Transverse colon (tissue), 4 donors: ENCODE measurements around the gene KLHL25. TPM values are rescaled to one million over a fixed set of nuclear protein-coding genes. Genes with fewer than 3 reads are reported as not detected.
A peak's percentile ranks its signal among the peaks of the same experiment; 100 is the strongest.

Experiments
- DNase-seq: peaks from one replicate; pipeline ENCODE4 v3.0.0-alpha.2; 2019
- H3K27ac ChIP-seq, 4 donors: fragments of 200-600 bp; sonication (generic); 2 replicates each; pipeline ENCODE4 v1.5.1; 2016 to 2018; ENCODE audit warnings: inconsistent platforms in 4 of 4
- H3K27me3 ChIP-seq: fragments of 200-600 bp; sonication (generic); 2 replicates; pipeline ENCODE4 v1.5.1; 2017; ENCODE audit warnings: inconsistent platforms
- H3K36me3 ChIP-seq, 4 donors: fragments of 200-600 bp; sonication (generic); 2 replicates each; pipeline ENCODE4 v1.5.1; 2017 to 2019; ENCODE audit warnings: inconsistent platforms in 4 of 4
- H3K4me1 ChIP-seq, 4 donors: fragments of 200-600 bp; sonication (generic); 2 replicates each; pipeline ENCODE4 v1.5.1; 2017 to 2020; ENCODE audit warnings: inconsistent platforms in 4 of 4
- H3K4me3 ChIP-seq, 4 donors: fragments of 200-600 bp; sonication (generic); 1 replicate in 1 of 4; 2 replicates in 3 of 4; pipeline versions ENCODE4 v1.5.1 to v1.6.1; 2017 to 2019; ENCODE audit warnings: inconsistent platforms in 4 of 4
- H3K9me3 ChIP-seq, 2 donors: fragments of 200-600 bp; sonication (generic); 2 replicates each; pipeline ENCODE4 v1.5.1; 2017 to 2019; ENCODE audit warnings: inconsistent platforms in 2 of 2
- CTCF ChIP-seq, 5 experiments: fragments of 200-600 bp in 3 of 5; fragments of 450-650 bp in 2 of 5; sonication (generic) in 3 of 5; IDR thresholded peaks; 1 replicate in 2 of 5; 2 replicates in 3 of 5; pipeline ENCODE4 v1.5.1; 2016 to 2017; ENCODE audit warnings: antibody characterized with exemption in 5 of 5, inconsistent platforms in 3 of 5, mild to moderate bottlenecking in 2 of 5, moderate library complexity in 1 of 5
- EP300 ChIP-seq: sonication (generic); formaldehyde crosslinking; IDR thresholded peaks from one replicate; pipeline ENCODE4 v1.6.1; 2017; ENCODE audit warnings: antibody characterized with exemption, low read depth
- POLR2A ChIP-seq: fragments of 450-650 bp; IDR thresholded peaks from one replicate; pipeline ENCODE4 v1.6.1; 2016; ENCODE audit warnings: antibody characterized with exemption, mild to moderate bottlenecking, moderate library complexity
- POLR2AphosphoS5 ChIP-seq, 3 donors: sonication (generic); formaldehyde crosslinking; IDR thresholded peaks; one replicate each; pipeline ENCODE4 v1.6.1; 2016; ENCODE audit warnings: antibody characterized with exemption in 3 of 3
- WGBS, 2 donors: methylation state at CpG; one replicate each; pipeline ENCODE4 v1.1.5; 2018; ENCODE audit warnings: low coverage in 1 of 2; 5-methylcytosine and 5-hydroxymethylcytosine counted together
- in situ Hi-C, 4 donors: fragments of 200-750 bp; cut with MboI; loops; one replicate each; pipeline versions ENCODE4 v1.15.0 to v1.15.1; 2017; ENCODE audit warnings: low sequenced_read_pairs in 3 of 4, low pct_ligation_motif_present in 1 of 4, low pct_unique_long_range_greater_than_20kb in 1 of 4
- intact Hi-C: fragments of 100-400 bp; cut with DNase I; formaldehyde crosslinking; loops from one replicate; pipeline ENCODE4 v1.15.1; 2023; ENCODE audit warnings: low total_unique reads
- total RNA-seq, 4 donors: library from RNA; depleted of rRNA; stranded (reverse); fragments of >200 nt; gene quantifications; one replicate each; pipeline ENCODE4 v1.1.0, GENCODE V29; 2016

KLHL25 gene
- total RNA-seq, 4 donors from 2014 or later = 10.1 to 36.0 (median 10.8) TPM

- peaks cover 19 to 30% (median 24%) of the 10 kb centered on the region in 4 donors for H3K4me1 ChIP-seq
- no peaks in the 10 kb centered on the region for H3K9me3 ChIP-seq
- H3K27ac ChIP-seq = peak overlapping the region; percentile 90 to 93 (median 92)
- H3K4me3 ChIP-seq = peak overlapping the region; percentile 27 to 94 (median 78)
- no peaks in the 10 kb centered on the region for H3K27me3 ChIP-seq
- no peaks in the 10 kb centered on the region for H3K36me3 ChIP-seq
- intact Hi-C loops = no loop called here
- TF ChIP-seq POLR2AphosphoS5 (IDR thresholded peaks at IDR 0.05) (no peak), POLR2A (no peak), CTCF (IDR thresholded peaks at IDR 0.05) (no peak), EP300 (no peak)
- 39 to 45% methylated on average over 14 to 15 of the region's 15 CpGs for WGBS, 2 donors
- DNase-seq = peak; percentile 46
- in situ Hi-C loops = no loop called here
Observed at GRCh38 chr15:85795337-85796305, 896 bp upstream of the KLHL25 start.

GRCh38 chr15:85793641-85794597 is 806 bp downstream of the KLHL25 start:
- WGBS, 2 donors = 0 to 3% methylated on average over 1 to 56 of the region's 56 CpGs
- intact Hi-C loops = no loop called here

GRCh38 chr15:85792912-85793590 is 1.7 kb downstream of the KLHL25 start:
- no peaks in the 10 kb centered on the region for H3K27me3 ChIP-seq
- intact Hi-C loops = no loop called here
- no peak for DNase-seq
- TF ChIP-seq POLR2AphosphoS5 (IDR thresholded peaks at IDR 0.05) (no peak), CTCF (IDR thresholded peaks at IDR 0.05) (no peak), EP300 (no peak), POLR2A (no peak)
- peaks cover 18 to 29% (median 24%) of the 10 kb centered on the region in 4 donors for H3K4me1 ChIP-seq
- 81% methylated on average over 14 of the region's 14 CpGs; no CpG with 5 or more reads in 1 of the 2 donors for WGBS, 2 donors
- in situ Hi-C loops = no loop called here
- peak overlapping the region in 2 of 4 donors; percentile 91 to 94 for H3K4me3 ChIP-seq
- H3K27ac ChIP-seq = no peak overlapping the region
- H3K9me3 ChIP-seq = no peaks in the 10 kb centered on the region
- H3K36me3 ChIP-seq = no peaks in the 10 kb centered on the region

More at GRCh38 chr15:85793641-85794597, 806 bp downstream of the KLHL25 start:
- Histone ChIP-seq H3K36me3 (no peaks in the 10 kb centered on the region), H3K27ac (peak overlapping the region; percentile 90 to 93 (median 92)), H3K9me3 (no peaks in the 10 kb centered on the region), H3K4me3 (peak overlapping the region; percentile 60 to 94 (median 78)), H3K27me3 (no peaks in the 10 kb centered on the region), H3K4me1 (peaks cover 18 to 29% (median 22%) of the 10 kb centered on the region in 4 donors)
- no peak for TF ChIP-seq POLR2A
- TF ChIP-seq POLR2AphosphoS5 (IDR thresholded peaks at IDR 0.05) = no peak
- no peak for TF ChIP-seq CTCF (IDR thresholded peaks at IDR 0.05)
- TF ChIP-seq EP300 = no peak
- peak; percentile 53 for DNase-seq
- in situ Hi-C loops = no loop called here
